Spleen (tissue), 11 donors: Measurements from ENCODE around the gene SERPINA10. TPM values are rescaled to one million over a fixed set of nuclear protein-coding genes. Genes with fewer than 3 reads are reported as not detected.
"Not testable (repeated sequence)": the region's sequence is repeated elsewhere in the genome, so short reads cannot be mapped to it uniquely, and the experiment has no call there.

ENCODE experiments used
- DNase-seq: peaks from one replicate; pipeline ENCODE4 v3.0.0-alpha.2; 2020
- H3K27ac ChIP-seq, 8 donors: fragments of 200-600 bp; sonication (generic) in 7 of 8; 1 replicate in 4 of 8; 2 replicates in 4 of 8; pipeline versions ENCODE4 v1.5.0 to v1.8.0; 2016 to 2021; ENCODE audit warnings: inconsistent platforms in 4 of 8, mild to moderate bottlenecking in 4 of 8, moderate library complexity in 1 of 8
- H3K27me3 ChIP-seq, 7 donors: fragments of 200-600 bp; sonication (generic) in 6 of 7; replicated peaks in 1 of 7; 1 replicate in 4 of 7; 2 replicates in 3 of 7; pipeline versions ENCODE4 v1.5.0 to v1.8.0; 2016 to 2021; ENCODE audit warnings: inconsistent platforms in 3 of 7, mild to moderate bottlenecking in 1 of 7
- H3K36me3 ChIP-seq, 6 donors: fragments of 200-600 bp; sonication (generic) in 5 of 6; 1 replicate in 4 of 6; 2 replicates in 2 of 6; pipeline versions ENCODE4 v1.5.0 to v1.8.0; 2016 to 2021; ENCODE audit warnings: inconsistent platforms in 2 of 6
- H3K4me1 ChIP-seq, 6 donors: fragments of 200-600 bp; sonication (generic) in 5 of 6; 1 replicate in 3 of 6; 2 replicates in 3 of 6; pipeline versions ENCODE4 v1.5.0 to v1.8.0; 2016 to 2021; ENCODE audit warnings: inconsistent platforms in 3 of 6
- H3K4me3 ChIP-seq, 8 donors: fragments of 200-600 bp; sonication (generic) in 7 of 8; 1 replicate in 4 of 8; 2 replicates in 4 of 8; pipeline versions ENCODE4 v1.5.0 to v1.8.0; 2016 to 2021; ENCODE audit warnings: inconsistent platforms in 4 of 8, mild to moderate bottlenecking in 4 of 8, moderate library complexity in 2 of 8
- H3K9me3 ChIP-seq, 8 donors: fragments of 200-600 bp; sonication (generic) in 7 of 8; 1 replicate in 4 of 8; 2 replicates in 4 of 8; pipeline versions ENCODE4 v1.5.0 to v1.8.0; 2016 to 2021; ENCODE audit warnings: inconsistent platforms in 4 of 8
- CTCF ChIP-seq, 11 experiments: fragments of 200-600 bp in 7 of 11; fragments of 450-650 bp in 4 of 11; sonication (generic) in 4 of 11; IDR thresholded peaks in 8 of 11; conservative IDR thresholded peaks in 3 of 11; 1 replicate in 7 of 11; 2 replicates in 4 of 11; pipeline versions ENCODE4 v1.4.0 to v1.8.0; 2016 to 2021; ENCODE audit warnings: antibody characterized with exemption in 11 of 11, inconsistent platforms in 4 of 11, mild to moderate bottlenecking in 1 of 11
- POLR2A ChIP-seq, 3 donors: fragments of 450-650 bp; IDR thresholded peaks; one replicate each; pipeline ENCODE4 v1.5.1; 2017; ENCODE audit warnings: antibody characterized with exemption in 3 of 3, mild to moderate bottlenecking in 1 of 3
- POLR2AphosphoS5 ChIP-seq, 3 donors: sonication (generic); formaldehyde crosslinking; IDR thresholded peaks; one replicate each; pipeline ENCODE4 v1.5.1; 2017; ENCODE audit warnings: antibody characterized with exemption in 3 of 3
- whole genome bisulfite sequencing, 5 donors: extraction: QIAGEN DNeasy Blood & Tissue Kit in 3 of 5; methylation state at CpG; one replicate each; pipeline versions ENCODE4 v1.1.5 to v1.1.7; 2013 to 2018; 5-methylcytosine and 5-hydroxymethylcytosine counted together
- intact Hi-C: fragments of 100-400 bp; cut with DNase I; formaldehyde crosslinking; loops from one replicate; pipeline ENCODE4 v1.15.0; 2023; ENCODE audit warnings: low total_unique reads
- polyA plus RNA-seq, 3 donors: library from polyadenylated mRNA; stranded (reverse); fragments of 200-250 nt; gene quantifications; one replicate each; pipeline ENCODE4 v1.2.1, GENCODE V29; 2013
- total RNA-seq, 7 donors: library from RNA; depleted of rRNA in 3 of 7; stranded (reverse); fragments of >200 nt in 3 of 7; fragmentation: NEBNext Ultra II Directional in 4 of 7; extraction: Animal tissue kit (Norgen Biotek cat#: 25700) in 4 of 7; gene quantifications; one replicate each; pipeline versions ENCODE4 v1.1.0 to v1.2.1, GENCODE V29; 2016 to 2021
- donor health status: healthy with polysubstance abuse.
- donor health status: DM: no; HTN: no; CAD: no; lungs with moderate emphysema.
- donor health status: DM: no; HTN: no; CAD: no.
- donor health status: Bipolar disorder and iron deficiency.
- donor health status: healthy.
- donor health status: DM: no; HTN: no; CAD: no.
- donor health status: DM: yes; HTN: yes; CAD: no.

The SERPINA10 gene
- total and polyA plus RNA-seq, 10 donors = not detected

GRCh38 chr14:94304243-94304642, 11.2 kb upstream of the SERPINA10 start:
- TF ChIP-seq POLR2AphosphoS5 (IDR thresholded peaks at IDR 0.05) = no peak
- no peak for TF ChIP-seq POLR2A (IDR thresholded peaks at IDR 0.05)
- no peak for TF ChIP-seq CTCF (IDR thresholded peaks at IDR 0.05 in 8 of 11, conservative IDR thresholded peaks at IDR 0.05 in 3 of 11)
- H3K27me3 ChIP-seq = no peaks in the 10 kb centered on the region
- 71 to 90% (median 88%) methylated on average over 6 of the region's 6 CpGs for WGBS, 5 donors
- no peaks in the 10 kb centered on the region for H3K36me3 ChIP-seq
- intact Hi-C loops = no loop called here
- H3K27ac ChIP-seq = no peak overlapping the region
- no peak overlapping the region for H3K4me3 ChIP-seq
- DNase-seq = no peak
- peaks cover 0 to 32% (median 13%) of the 10 kb centered on the region in 8 donors for H3K9me3 ChIP-seq
- H3K4me1 ChIP-seq = no peaks in the 10 kb centered on the region

GRCh38 chr14:94303111-94303510, 10.0 kb upstream of the SERPINA10 start:
- no peak for DNase-seq
- Histone ChIP-seq H3K4me1 (no peaks in the 10 kb centered on the region), H3K36me3 (no peaks in the 10 kb centered on the region), H3K4me3 (no peak overlapping the region), H3K27ac (no peak overlapping the region), H3K9me3 (peaks cover 0 to 30% (median 11%) of the 10 kb centered on the region in 8 donors), H3K27me3 (no peaks in the 10 kb centered on the region)
- intact Hi-C loops = no loop called here
- TF ChIP-seq CTCF (IDR thresholded peaks at IDR 0.05 in 8 of 11, conservative IDR thresholded peaks at IDR 0.05 in 3 of 11) (no peak), POLR2AphosphoS5 (IDR thresholded peaks at IDR 0.05) (no peak), POLR2A (IDR thresholded peaks at IDR 0.05) (no peak)
- 77 to 91% (median 81%) methylated on average over 7 of the region's 7 CpGs for WGBS, 5 donors

- no peaks in the 10 kb centered on the region for H3K36me3 ChIP-seq
- intact Hi-C loops = no loop called here
- no peak overlapping the region for H3K4me3 ChIP-seq
- H3K27ac ChIP-seq = no peak overlapping the region
- no peak for DNase-seq
- H3K27me3 ChIP-seq = peaks cover 0 to 9% (median 0%) of the 10 kb centered on the region in 7 donors
- H3K9me3 ChIP-seq = peaks cover 0 to 10% (median 0%) of the 10 kb centered on the region in 8 donors
- TF ChIP-seq POLR2AphosphoS5 (IDR thresholded peaks at IDR 0.05) (no peak), CTCF (IDR thresholded peaks at IDR 0.05 in 8 of 11, conservative IDR thresholded peaks at IDR 0.05 in 3 of 11) (no peak), POLR2A (IDR thresholded peaks at IDR 0.05) (no peak)
- WGBS, 5 donors = 89 to 95% (median 93%) methylated on average over 15 of the region's 15 CpGs
- no peaks in the 10 kb centered on the region for H3K4me1 ChIP-seq
Measured at GRCh38 chr14:94298130-94298529, 5.1 kb upstream of the SERPINA10 start.

GRCh38 chr14:94296181-94296545, 3.1 kb upstream of the SERPINA10 start:
- WGBS, 5 donors = 42 to 72% (median 67%) methylated on average over 4 of the region's 4 CpGs
- H3K36me3 ChIP-seq, DNase-seq, H3K27ac ChIP-seq, H3K4me1 ChIP-seq, H3K4me3 ChIP-seq, H3K9me3 ChIP-seq, H3K27me3 ChIP-seq, intact Hi-C loops: not testable (repeated sequence)
